Stimulated activated CD4-positive, alpha-beta T cell treated with anti-CD3 and anti-CD28 coated beads, Interleukin-1b, Interleukin-23, amount 100 ng/mL, for 24 hours (primary cell): ENCODE measurements around the gene DSCAML1.

Source experiments
- DNase-seq, 4 experiments: peaks; one replicate each; pipeline ENCODE4 v3.0.0-alpha.2; 2020; ENCODE audit warnings: low read depth in 4 of 4, low spot score in 1 of 4

Gene DSCAML1

DNA sequence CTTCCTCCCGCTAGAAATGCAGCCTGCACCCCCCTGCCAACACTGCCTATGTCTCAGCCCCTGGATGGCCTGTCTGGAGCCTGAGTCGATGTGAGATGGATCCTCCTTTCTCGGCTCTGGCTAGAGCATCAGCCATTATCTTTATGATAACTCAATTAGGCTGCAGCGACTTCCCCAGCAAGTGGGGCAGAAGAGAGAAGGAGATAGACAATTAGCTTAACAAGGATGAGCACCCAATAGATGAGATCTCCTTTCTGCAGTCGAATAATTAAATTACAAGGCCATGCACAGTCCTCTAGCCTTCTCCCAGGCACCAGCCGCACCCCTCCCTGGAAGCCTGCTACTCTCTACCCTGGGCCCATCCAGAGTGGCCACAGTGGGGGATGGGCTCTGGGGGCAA is 290.0 kb downstream of the DSCAML1 start:
- no peak for DNase-seq

- no peak for DNase-seq
These were observed 291.6 kb downstream of the DSCAML1 start for GRCh38 chr11:117505285-117505970.

DNA sequence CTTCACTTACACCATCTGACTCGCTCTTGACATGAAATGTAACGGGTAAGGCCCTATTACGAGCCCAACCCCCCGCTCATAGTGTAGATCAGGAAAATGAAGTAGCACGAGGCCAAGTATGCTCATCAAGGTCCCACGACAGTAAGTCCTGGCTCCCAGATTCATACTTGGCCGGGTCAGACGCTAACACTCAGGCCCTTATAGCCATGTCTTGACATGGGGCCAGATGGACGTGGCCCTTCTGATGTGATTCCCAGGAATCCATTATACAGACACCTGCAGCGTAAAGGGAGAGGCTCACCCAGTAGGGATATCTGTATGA is 294.3 kb downstream of the DSCAML1 start:
- DNase-seq: no peak

DNA sequence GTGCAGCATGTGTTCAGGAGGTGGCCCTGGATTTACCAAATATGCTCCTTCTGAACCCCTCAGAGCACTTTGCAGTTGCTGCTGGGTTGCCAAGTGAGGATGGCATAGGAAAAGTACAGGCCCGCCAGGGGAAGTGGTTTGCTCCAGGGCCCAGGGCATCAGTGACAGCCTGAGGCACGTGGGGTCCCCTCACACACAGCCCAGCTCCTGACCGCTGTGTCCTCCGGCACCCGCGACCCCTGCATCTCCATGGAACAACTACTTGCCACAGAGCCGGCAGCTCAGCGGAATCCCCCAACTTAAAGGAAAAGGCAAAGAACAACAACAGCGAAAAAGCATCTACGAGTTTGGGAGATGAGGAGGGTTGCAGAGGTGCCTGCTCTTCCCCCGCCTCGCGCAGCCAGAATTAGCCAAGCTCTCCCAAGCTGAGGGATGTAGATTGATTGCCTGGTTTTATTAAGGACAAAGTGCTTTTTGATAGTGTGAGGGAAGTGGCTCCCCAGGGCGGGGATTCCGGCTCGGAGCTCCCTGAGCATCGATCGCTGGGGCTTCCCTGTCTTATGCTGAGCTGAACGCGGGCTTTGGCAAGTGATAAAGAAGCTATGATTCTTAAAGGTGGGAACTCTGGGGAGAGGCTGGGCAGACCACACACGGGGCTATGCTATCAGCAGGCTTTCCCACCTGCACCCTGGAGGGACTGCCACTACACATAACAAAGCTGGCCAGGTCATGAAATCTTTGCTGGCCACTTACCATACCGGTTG is 294.8 kb downstream of the DSCAML1 start:
- DNase-seq: no peak

- DNase-seq: no peak
These were observed 295.6 kb downstream of the DSCAML1 start for GRCh38 chr11:117501237-117501898.

GRCh38 chr11:117498791-117499190 is 298.2 kb downstream of the DSCAML1 start:
- DNase-seq: no peak

GRCh38 chr11:117497206-117497951 is 299.6 kb downstream of the DSCAML1 start:
- no peak for DNase-seq

DNA sequence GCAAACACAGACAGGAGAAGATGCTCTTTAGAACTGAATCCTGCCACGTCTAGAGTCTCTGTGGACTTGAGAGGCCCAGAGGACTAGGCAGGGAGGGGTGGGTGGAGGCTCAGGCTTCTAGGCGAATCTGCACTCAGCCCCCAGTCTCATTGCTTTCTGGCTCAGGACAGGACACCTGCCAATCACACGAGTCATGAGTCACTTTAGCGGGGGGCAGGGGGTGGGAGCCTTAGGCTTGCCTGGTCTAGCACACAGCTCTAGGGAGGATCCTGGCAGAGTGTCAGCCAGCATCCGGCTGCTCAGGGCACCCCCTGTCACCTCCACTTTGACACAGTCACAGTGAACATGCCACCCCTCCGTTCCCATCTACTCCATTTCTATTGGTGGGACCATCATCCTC is 301.7 kb downstream of the DSCAML1 start:
- DNase-seq: no peak

- DNase-seq: no peak
These were observed 304.3 kb downstream of the DSCAML1 start for GRCh38 chr11:117492578-117493251.

DNA sequence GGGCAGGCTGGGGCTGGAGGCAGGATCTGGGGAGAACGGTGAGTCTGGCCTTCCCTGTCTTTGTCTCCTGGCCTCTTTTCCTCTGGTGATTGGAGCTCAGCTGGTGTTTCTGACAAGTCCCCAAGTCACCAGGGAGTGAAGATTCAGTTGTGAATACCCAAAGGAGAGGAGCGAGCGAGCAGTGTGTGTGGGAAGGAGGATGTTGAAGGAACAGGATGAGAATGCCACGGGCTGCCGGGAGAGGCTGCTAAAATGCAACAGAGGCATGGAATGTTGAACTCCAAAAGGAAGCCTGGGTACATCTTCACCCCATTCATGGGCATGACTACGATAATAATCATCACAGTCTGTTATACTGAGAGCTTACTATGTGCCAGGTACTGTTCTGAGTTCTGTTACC is 306.1 kb downstream of the DSCAML1 start:
- no peak for DNase-seq

- DNase-seq: no peak
These were observed 306.9 kb downstream of the DSCAML1 start for GRCh38 chr11:117489999-117490679.

DNA sequence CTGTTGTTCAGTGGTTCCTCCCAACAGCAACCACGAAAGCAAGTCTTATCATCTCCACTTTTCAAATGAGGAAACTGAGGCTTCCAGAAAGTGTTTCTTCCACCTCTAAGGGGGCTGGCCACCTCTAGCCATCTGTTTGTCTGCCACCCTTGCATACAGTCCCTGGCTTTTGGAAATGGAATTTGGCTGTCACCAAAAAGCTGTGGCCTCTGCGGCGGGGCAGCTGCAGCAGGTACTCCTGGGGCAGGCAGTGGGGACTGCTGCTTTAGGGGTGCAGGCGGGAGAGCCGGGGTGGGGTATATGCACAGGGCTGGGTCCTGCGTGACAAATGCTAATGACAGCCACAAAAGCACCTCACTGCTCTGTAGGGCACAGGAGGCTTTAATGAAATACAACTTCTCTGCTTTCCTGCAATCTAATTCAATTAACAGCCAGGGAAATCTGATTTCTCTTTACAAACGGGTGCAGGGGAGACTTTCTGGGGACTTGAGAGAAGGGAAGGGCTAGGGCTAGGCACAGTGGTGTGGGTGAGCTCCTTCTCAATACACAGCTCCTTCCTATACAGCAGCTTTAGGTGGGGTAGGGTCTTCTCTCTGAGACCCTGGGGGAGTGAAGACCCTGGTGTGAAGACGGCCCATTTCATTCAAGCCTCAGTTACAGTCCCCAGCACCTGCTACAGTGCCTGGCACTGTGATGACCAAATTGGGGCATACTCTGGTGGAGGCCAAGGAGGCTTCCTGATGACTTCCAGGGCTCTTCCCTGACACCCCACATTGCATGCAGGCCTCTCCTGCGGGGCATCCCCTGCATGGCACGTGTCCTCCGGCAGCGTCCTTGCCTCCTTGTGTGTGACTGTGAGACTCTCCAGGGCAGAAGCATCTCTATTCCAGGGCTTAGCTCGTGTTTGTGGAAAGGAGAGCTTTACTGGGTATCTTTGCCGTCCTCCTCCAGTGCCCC is 307.7 kb downstream of the DSCAML1 start:
- DNase-seq: no peak

- DNase-seq: no peak
These were observed 311.0 kb downstream of the DSCAML1 start for GRCh38 chr11:117486059-117486458.

GRCh38 chr11:117484156-117484555 is 312.9 kb downstream of the DSCAML1 start:
- DNase-seq: no peak

DNA sequence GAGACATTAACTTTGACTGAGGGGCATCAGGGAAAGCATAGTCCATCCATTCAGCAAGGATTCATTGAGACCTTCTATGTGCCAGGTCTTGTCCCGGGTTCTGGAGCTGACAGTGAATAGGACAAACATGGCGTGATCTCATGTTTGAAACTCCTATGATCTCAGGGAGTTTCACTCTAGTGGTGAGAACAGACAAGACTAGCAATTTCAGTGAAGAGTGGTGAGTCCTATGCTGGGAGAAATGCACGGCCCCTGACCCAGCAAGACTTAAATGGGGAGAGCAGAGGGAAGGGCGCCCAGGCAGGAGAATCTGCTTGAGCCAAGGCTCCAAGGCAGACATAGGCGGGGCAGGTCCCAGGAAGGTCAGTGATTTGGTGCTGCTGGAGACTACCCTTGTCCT is 313.6 kb downstream of the DSCAML1 start:
- DNase-seq: no peak

DNA sequence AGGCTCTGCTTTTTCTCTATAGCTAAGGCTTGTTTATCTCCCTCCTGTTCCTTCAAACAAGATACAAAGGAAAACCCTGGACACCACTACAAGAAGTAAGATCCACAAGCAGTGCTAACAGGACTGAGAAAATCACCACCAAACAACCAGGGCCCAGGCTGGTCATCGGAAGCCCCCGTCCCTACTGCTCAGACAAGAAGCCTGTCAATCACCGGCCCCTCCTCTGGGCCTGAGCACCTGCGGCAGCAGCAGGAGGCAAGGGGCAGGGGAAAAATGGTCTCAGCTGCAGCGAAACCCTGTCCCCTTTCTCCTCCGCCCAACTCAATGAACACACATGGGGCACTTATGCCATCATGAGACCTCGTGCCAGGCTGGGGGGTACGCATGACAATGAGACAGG is 314.1 kb downstream of the DSCAML1 start:
- DNase-seq: no peak

GRCh38 chr11:117481885-117482284 is 315.1 kb downstream of the DSCAML1 start:
- no peak for DNase-seq

GRCh38 chr11:117481036-117481435 is 316.0 kb downstream of the DSCAML1 start:
- DNase-seq: no peak

DNA sequence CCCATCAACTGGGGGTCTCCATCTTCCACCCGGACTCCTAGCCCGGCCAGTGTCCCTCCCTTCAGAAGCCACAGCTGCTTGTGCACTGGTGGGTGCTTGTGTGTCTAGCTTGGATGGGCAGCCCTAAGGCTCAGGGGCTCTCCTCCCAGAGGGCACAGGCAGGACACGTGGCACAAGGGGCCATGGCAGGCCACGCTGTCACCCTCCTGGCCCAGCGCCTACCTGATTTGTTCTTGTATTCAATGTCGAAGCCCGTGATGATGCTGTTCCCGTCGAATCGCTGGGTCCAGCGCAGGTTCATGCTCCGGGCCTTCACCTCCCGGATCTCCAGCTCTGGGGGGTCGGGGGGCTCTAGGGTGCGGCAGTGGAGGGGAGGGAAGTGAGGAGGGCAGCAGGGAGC is 316.8 kb downstream of the DSCAML1 start:
- no peak for DNase-seq
